ENCODE results near the gene AKT2. TPM values are rescaled to one million over a fixed set of nuclear protein-coding genes. Genes with fewer than 3 reads are reported as not detected.

The AKT2 gene
- total RNA-seq, 1 donor from 2014 or later, result 99.9 TPM

DNA sequence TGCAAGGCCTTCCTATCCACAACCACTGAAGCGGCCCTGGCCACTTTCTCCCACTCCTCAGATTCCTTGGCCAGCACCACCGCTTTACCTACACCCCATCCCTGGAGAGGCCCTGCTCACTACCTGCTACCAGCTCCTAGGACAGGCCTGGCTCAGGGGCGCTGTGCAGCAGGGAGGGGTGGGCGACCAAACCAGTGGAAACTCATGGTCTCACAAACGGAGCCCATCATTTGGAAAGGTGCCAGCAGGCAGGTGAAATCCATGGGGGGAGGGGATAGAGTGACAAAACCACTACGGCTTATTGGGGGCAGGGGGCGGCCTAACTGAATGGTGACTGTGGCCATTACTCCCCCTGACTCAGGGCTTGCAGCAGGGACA, 35.4 kb upstream of the AKT2 start:
- H3K27ac Mint-ChIP-seq (ENCODE audit: unreplicated experiment), result no peak overlapping the region
- TF ChIP-seq, protein P1, sequence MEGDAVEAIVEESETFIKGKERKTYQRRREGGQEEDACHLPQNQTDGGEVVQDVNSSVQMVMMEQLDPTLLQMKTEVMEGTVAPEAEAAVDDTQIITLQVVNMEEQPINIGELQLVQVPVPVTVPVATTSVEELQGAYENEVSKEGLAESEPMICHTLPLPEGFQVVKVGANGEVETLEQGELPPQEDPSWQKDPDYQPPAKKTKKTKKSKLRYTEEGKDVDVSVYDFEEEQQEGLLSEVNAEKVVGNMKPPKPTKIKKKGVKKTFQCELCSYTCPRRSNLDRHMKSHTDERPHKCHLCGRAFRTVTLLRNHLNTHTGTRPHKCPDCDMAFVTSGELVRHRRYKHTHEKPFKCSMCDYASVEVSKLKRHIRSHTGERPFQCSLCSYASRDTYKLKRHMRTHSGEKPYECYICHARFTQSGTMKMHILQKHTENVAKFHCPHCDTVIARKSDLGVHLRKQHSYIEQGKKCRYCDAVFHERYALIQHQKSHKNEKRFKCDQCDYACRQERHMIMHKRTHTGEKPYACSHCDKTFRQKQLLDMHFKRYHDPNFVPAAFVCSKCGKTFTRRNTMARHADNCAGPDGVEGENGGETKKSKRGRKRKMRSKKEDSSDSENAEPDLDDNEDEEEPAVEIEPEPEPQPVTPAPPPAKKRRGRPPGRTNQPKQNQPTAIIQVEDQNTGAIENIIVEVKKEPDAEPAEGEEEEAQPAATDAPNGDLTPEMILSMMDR (IDR thresholded peaks at IDR 0.05), result no peak
- no peaks in the 10 kb centered on the region for H3K27me3 Mint-ChIP-seq (ENCODE audit: low read depth)
- peaks cover 15% of the 10 kb centered on the region for H3K4me1 Mint-ChIP-seq (ENCODE audit: low read depth)
- H3K36me3 Mint-ChIP-seq (ENCODE audit: low read depth), result peaks cover 39% of the 10 kb centered on the region
- no peak overlapping the region for H3K4me3 Mint-ChIP-seq (ENCODE audit: unreplicated experiment)
- H3K9me3 Mint-ChIP-seq (ENCODE audit: low read depth), result no peaks in the 10 kb centered on the region
- DNase-seq (ENCODE audit: low spot score), result peak; percentile 76

DNA sequence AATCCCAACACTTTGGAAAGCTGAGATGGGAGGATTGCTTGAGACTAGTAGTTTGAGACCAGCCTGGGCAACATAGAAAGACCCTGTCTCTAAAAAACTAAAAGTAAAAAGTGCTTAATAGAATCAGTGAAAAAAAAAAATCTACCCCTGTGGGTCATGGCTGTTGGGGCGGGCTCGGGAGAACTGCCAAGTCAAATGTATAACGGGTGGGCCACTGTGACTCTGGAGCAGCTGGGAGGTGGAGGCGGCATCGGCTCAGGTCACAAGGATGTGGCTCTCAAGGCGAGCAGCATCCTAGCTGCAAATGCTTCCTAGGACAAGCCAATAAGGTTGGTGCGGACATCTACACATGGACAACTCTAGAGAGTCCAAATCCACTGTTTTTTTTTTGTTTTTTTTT, 32.2 kb upstream of the AKT2 start:
- Mint-ChIP-seq H3K9me3 (ENCODE audit: low read depth) (no peaks in the 10 kb centered on the region), H3K27ac (ENCODE audit: unreplicated experiment) (no peak overlapping the region), H3K4me1 (ENCODE audit: low read depth) (peaks cover 1% of the 10 kb centered on the region), H3K4me3 (ENCODE audit: unreplicated experiment) (no peak overlapping the region), H3K27me3 (ENCODE audit: low read depth) (no peaks in the 10 kb centered on the region), H3K36me3 (ENCODE audit: low read depth) (peaks cover 24% of the 10 kb centered on the region)
- DNase-seq (ENCODE audit: low spot score), result peak; percentile 57
- TF ChIP-seq, protein P1 (IDR thresholded peaks at IDR 0.05), result no peak

DNA sequence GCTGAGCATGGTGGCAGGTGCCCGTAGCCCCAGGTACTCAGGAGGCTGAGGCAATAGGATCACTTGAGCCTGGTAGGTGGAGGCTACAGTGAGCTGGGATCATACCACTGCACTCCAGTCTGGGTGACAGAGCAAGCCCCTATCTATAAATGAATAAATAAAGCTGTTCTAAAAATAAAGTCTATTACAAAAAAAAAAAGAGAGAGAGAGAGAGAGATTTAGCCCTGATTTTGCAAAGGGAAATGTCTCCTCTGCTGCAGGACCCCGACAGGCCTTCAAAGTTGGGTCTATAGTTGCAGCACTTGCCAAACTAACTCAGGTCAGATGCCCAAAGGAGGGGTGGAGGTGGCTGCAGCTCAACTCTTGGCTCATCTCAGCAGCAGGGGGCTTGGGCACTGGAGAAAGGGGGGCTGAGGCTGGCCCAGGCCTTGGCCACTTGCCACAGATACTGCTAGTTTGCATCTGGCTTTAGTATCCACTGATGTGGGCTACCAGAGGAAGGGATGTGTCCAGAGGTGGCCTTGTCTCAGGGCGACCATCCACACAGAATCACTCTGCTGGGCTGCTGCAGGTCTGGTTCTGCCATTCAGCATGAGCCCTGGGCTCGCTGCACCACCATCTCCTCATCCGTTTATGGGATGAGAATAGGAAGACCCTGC, 30.8 kb upstream of the AKT2 start:
- TF ChIP-seq, protein P1 (IDR thresholded peaks at IDR 0.05), result no peak
- Mint-ChIP-seq H3K4me1 (ENCODE audit: low read depth) (no peaks in the 10 kb centered on the region), H3K9me3 (ENCODE audit: low read depth) (no peaks in the 10 kb centered on the region), H3K4me3 (ENCODE audit: unreplicated experiment) (no peak overlapping the region), H3K36me3 (ENCODE audit: low read depth) (peaks cover 17% of the 10 kb centered on the region), H3K27ac (ENCODE audit: unreplicated experiment) (no peak overlapping the region), H3K27me3 (ENCODE audit: low read depth) (no peaks in the 10 kb centered on the region)
- no peak for DNase-seq (ENCODE audit: low spot score)

DNA sequence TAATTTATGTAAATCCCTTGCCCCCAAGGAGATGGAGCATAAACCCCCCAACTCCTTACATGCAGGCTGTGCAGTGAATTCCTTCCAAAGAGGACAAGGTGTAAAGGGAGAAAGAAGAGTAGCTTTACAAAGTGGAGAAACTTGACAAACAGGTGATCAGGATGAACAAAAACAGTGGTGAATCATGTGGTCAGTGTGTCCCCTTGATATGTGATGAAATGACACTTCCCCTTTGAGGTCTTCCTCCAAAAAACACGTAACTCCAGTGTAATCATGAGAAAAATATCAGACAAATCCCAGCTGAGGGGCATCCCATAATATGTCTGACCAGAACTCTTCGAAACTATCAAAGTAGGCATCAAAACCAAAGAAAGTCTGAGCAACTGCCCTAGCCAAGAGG, 29.5 kb upstream of the AKT2 start:
- no peaks in the 10 kb centered on the region for H3K27me3 Mint-ChIP-seq (ENCODE audit: low read depth)
- no peak overlapping the region for H3K4me3 Mint-ChIP-seq (ENCODE audit: unreplicated experiment)
- no peak overlapping the region for H3K27ac Mint-ChIP-seq (ENCODE audit: unreplicated experiment)
- peaks cover 8% of the 10 kb centered on the region for H3K36me3 Mint-ChIP-seq (ENCODE audit: low read depth)
- H3K4me1 Mint-ChIP-seq (ENCODE audit: low read depth), result no peaks in the 10 kb centered on the region
- TF ChIP-seq, protein P1 (IDR thresholded peaks at IDR 0.05), result no peak
- H3K9me3 Mint-ChIP-seq (ENCODE audit: low read depth), result no peaks in the 10 kb centered on the region
- DNase-seq (ENCODE audit: low spot score), result no peak

DNA sequence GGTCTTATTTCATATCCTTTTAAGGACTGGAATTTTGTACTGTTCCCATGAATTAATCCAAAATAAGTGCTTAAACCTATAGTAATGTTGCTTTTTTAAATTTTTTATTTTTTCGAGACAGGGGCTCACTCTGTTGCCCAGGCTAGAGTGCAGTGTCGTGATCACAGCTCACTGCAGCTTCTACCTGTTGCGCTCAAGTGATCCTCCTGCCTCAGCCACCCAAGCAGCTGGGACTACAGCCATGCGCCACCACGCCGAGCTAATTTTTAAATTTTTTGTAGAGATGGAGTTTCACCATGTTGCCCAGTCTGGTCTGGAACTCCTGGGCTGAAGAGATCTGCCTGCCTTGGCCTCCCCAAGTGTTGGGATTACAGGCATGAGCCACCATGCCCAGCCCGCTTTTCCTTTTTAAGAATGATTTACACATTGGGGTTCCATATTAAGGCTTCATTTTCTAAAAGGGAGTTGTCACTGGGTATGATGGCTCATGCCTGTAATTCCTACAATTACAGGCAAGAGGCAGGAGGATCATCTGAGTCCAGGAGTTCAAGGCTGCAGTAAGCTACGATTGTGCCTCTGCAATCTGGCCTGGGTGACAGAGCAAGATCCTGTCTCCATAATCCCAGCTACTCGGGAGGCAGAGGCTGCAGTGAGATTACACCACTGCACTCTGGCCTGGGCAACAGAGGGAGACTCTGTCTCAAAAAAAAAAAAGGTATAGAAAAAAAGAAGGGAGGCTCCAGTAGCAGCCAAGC, 28.3 kb upstream of the AKT2 start:
- Mint-ChIP-seq H3K4me3 (ENCODE audit: unreplicated experiment) (no peak overlapping the region), H3K4me1 (ENCODE audit: low read depth) (no peaks in the 10 kb centered on the region), H3K9me3 (ENCODE audit: low read depth) (no peaks in the 10 kb centered on the region), H3K27ac (ENCODE audit: unreplicated experiment) (no peak overlapping the region), H3K27me3 (ENCODE audit: low read depth) (no peaks in the 10 kb centered on the region), H3K36me3 (ENCODE audit: low read depth) (peaks cover 4% of the 10 kb centered on the region)
- no peak for DNase-seq (ENCODE audit: low spot score)
- TF ChIP-seq, protein P1 (IDR thresholded peaks at IDR 0.05), result no peak

Measured in chondrocyte (in vitro differentiated cells).